GM21619 (cell line): ENCODE measurements around the gene MYCBP2.
"Not testable (repeated sequence)": the region's sequence is repeated elsewhere in the genome, so short reads cannot be mapped to it uniquely, and the experiment has no call there.

Experiments
- ATAC-seq: cut with Tn5 transposase; IDR thresholded peaks from one replicate; pipeline ENCODE4 v1.9.1; 2021; ENCODE audit not compliant: unreplicated experiment

MYCBP2 gene

DNA sequence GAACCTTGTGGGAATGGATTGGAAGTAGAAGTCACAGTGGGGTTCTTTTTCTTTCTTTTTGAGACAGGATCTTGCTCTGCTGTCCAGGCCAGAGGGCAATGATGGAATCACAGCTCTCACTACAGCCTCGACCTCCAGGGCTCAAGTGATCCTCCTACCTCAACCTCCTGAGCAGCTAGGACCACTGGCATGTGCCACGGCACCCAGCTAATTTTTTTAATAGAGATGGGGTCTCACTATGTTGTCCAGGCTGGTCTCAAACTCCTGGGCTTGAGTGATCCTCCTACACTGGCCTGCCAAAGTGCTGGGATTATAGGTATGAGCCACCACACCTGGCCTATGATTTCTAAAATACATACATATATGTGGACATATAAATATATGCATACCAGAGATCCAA lies 111.4 kb downstream of the MYCBP2 start:
- no peak for ATAC-seq

- ATAC-seq: no peak
These were observed 113.2 kb downstream of the MYCBP2 start for GRCh38 chr13:77213644-77214043.

DNA sequence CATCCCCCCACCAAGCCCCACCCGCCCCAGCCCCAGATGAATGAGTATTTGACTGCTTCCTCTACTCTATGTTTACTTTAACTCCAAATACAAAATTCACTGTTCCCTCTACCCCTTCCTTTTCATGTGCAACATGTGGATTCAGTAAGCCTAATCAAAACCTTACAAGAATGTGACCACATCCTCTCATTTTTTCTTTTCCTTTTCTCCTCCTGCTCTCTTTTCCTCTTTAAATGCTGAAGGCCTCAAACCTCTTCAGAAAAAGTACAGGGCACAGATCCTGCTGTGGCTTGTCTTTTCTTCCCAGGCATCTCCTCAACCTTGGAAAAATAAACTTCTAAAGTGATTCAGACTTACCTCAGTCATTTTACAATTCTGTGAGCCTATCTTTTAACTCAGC lies 119.0 kb downstream of the MYCBP2 start:
- no peak for ATAC-seq

DNA sequence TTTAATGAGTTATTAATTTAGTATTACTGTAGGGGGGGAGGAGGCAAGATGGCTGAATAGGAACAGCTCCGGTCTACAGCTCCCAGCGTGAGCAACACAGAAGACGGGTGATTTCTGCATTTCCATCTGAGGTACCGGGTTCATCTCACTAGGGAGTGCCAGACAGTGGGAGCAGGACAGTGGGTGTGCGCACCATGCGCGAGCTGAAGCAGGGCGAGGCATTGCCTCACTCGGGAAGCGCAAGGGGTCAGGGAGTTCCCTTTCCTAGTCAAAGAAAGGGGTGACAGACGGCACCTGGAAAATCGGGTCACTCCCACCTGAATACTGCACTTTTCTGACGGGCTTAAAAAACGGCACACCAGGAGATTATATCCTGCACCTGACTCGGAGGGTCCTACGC lies 127.9 kb downstream of the MYCBP2 start:
- ATAC-seq: not testable (repeated sequence)

DNA sequence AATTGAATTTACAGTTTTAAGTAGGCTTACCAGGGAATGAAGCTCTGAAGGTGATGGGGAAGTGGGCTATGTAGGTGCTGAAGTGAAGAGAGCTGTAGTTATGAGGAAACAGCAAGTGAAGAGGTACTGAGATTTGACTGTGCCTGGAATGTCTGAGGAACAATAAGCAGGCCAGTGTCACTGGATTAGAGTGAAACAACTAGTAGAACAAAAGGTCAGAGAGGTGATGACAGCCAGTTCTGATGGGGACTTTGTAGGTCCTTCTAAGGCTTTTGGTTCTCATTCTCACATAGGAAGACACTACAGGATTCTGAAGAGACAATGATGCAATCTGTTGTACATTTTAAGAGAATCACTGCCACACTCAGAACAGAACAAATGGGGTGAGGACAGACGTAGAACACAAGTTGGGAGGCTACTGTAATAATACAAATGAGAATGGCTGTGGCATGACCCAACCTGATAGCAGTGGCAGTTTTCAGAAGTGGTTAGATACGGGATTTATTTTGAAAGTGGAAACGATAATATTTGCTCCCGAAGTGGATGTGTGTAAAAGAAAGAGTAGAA lies 130.8 kb downstream of the MYCBP2 start:
- ATAC-seq: no peak

GRCh38 chr13:77190349-77190958 lies 136.4 kb downstream of the MYCBP2 start:
- ATAC-seq: no peak

DNA sequence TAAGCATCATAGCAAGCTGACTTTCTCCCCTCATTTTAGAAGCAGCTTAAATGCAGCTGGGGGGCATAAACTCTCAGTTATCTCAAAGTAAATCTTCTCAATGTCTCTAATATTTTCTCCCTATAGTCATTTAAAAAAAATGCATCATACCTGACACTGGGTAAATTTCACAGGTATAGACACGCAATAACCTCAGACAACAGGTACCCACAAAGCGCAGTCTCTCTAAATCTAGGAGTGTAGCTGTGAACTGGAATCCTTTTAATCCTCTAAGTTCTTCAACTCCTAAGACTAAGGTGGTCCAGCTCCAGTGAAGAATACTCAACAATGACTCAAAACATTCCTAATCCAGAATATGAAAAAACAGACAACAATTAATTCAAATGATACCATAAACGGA lies 141.2 kb downstream of the MYCBP2 start:
- ATAC-seq: no peak

DNA sequence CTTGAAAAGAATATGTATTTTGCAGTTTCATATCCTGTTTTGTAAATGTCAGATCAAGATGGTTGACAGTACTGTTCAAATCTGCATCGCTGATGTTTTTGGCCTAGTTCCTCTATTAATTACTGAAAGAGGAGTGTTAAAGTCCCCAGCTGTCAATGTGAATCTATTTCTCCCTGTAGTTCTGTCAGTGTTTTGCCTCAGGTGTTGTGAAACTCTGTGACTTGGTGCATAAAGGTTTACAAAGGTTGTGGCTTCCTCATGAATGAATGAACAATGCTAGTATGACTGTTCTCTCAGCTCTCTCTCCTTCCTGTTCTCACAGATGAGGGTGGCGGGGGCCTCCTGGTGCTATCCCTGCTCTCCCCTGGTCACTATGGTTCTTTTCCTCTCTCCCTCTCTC lies 142.4 kb downstream of the MYCBP2 start:
- peak; percentile 98 for ATAC-seq

DNA sequence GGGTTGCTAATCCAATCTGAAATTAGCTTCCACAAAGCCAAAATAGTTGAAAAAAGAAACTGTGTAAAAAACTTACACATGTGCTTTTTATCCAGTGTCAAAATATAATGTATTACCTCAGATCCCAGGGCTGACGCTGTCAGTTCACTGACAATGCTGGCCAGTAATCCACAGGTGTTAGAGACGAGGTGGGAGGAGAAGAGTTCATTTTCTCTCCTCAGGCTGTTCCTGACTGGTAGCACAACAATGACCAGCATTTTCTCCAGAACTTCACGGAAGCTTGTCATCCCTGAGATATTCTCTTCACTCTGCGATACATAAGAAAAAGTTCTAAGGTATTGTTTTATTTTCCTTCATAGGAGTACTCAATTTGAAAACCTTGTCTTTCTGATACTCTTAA lies 146.9 kb downstream of the MYCBP2 start:
- ATAC-seq: no peak

- no peak for ATAC-seq
These were observed 149.2 kb downstream of the MYCBP2 start for GRCh38 chr13:77177646-77178045.

DNA sequence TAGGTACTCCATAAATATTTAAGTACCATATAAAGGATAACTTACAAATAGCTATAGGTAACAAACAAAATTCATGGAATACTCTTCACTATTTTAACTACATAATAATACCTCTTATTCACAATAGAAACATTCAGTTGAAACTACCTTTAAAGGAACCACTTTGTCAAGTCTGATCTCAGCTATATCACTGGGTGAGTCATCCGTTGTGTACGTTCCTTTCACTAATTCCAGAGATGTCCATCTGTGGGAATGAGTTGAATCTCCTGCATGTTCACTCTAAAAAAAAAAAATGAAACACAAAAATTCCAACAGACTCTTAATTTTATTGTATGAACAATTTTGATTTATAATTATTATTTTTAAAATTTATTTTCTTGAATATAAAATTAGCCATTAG lies 150.5 kb downstream of the MYCBP2 start:
- no peak for ATAC-seq

DNA sequence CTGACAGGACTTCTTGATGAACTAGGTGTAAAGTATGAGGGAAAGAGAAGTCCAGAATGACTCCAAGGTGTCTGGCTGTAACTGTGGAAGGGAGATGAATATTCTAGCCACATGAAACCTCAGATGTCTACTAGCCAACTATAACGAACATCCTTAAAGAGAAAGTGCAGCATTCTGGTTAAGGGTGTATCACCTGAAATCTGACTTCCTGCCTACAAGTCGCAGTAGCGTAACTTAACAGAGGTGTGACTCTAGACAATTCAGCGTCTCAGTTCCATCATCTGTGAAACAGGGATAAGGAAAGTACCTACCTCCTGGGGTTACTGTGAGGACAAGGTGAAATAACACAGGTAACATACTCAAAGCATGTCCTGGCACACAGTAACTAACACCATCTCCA lies 154.2 kb downstream of the MYCBP2 start:
- ATAC-seq: no peak

DNA sequence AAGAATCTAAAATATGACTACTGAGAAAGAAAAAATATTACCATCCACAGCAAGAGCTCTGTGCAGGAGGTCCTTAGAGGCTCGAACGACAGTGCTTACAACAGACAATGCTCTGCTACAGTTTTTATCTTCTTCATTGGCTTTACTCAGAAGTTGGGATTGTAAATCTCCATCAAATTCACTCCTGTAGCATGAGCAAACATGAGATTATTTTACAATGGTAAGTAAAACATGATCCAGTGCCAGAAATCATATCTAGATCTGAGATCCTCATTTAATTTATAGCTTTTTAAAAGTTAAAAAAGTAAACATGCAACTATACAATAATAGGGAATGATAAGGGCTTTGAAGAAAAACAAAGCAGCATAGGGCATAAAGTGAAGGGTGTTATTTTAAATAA lies 155.4 kb downstream of the MYCBP2 start:
- no peak for ATAC-seq

DNA sequence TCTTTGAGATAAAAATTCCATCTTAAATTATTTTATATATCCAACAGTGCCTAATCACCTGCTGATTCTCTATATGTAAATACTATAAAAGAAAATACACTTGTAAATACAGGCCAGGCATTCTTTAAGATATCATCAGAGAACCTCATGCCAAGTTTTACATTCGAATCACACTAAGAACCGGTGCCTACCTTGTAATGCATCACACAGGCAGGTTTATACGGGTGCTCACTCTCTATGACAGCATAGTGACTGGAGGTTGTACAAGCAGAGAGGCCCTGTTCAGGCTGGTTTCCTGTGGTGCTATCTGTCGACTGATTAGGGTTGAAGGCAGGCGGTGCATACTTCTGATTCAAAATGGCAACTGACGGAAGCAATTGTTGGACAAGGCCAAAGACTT lies 158.7 kb downstream of the MYCBP2 start:
- ATAC-seq: no peak

DNA sequence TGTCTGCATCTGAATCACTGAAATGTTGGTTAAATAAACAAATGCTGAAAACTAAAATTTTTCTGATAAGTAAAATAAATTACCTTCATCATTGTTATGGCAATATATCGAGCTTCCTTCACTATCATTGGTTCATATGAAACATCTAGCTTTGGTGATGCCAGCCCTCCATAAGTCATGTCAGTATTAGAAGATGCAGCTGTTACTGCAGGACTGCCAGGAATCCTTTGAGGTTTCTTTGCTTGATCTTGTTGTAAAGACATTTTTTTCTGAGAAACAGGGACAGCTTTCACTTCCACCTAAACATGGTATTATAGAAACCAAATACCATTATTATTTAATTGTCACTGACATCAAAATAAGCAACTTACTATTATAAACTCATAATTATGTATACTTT lies 176.2 kb downstream of the MYCBP2 start:
- no peak for ATAC-seq

DNA sequence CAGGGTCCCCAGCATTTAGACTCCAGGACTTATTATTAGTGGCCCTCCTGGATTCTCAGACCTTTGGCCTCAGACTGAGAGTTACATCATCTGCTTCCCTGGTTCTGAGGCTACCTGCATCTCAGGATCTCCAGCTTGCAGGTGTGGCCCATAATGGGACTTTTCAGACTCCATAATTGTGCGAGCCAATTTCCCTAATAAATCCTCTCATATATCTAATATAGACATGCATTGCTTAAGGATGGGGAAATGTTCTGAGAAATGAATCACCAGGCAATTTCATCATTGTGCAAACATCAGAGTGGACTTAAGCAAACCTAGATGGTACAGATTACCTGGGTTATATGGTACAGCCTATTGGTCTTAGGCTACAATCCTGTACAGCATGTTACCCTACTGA lies 183.5 kb downstream of the MYCBP2 start:
- ATAC-seq: no peak

DNA sequence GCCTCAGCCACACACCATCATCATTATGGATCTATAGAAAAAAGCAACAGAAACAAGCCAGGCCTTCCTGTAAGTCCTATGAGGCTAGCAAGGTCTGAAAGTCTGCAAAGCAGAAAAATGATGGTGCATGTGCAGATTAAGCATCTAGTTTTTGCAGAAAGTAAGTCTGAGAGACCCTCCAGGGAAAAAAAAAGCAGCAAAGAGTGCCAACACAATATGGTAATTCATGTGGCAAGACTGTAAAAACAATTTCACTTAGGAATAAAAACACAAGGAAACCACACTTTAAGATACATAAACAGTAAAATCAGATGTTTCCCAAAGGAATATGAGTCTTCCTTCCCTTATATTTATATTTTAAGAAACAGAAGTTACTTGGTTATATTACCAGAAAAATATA lies 187.6 kb downstream of the MYCBP2 start:
- ATAC-seq: no peak

DNA sequence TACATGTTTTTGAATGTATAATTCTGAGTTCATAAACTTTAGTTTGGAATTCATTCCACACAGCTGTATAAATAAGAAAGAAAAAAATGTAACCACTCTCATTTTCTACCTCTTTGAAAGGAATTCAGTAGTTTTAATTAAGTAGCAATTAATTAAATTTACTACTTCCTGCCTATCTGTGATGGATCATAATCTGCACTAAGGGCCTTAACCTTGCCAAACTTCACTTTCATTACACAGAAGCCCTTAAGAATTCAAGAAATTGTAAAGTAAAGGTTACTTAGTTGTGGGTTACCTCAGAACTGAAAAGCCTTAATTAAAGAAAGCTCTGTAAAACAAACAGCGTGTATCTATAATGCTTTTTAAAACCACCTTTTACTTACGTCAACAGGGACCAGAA lies 188.1 kb downstream of the MYCBP2 start:
- ATAC-seq: no peak

DNA sequence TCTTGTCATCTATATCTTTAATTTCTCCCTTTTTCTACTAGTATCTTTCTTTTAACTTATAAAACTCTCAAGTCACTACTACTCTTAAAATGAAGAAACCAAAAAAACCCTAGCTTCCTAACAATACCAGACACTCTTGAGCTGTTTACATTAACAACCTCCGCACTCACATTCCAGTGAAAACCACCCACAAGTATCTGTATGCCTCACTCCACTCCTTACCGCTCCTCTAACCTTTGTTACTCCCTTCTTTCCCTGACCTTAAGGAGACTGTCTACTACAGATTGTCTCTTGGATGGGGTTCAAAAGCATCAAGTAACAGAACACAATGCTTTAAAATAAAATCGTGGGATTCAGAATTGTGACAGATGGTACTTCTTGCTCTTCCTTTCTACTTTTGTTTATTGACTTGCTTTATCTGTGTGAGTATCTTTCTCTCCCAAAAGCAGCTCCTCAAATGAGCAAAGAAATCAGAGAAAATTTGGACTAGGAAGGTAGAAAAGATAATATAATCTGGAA lies 189.9 kb downstream of the MYCBP2 start:
- ATAC-seq: no peak

GRCh38 chr13:77124423-77124822 lies 202.5 kb downstream of the MYCBP2 start:
- ATAC-seq: no peak

DNA sequence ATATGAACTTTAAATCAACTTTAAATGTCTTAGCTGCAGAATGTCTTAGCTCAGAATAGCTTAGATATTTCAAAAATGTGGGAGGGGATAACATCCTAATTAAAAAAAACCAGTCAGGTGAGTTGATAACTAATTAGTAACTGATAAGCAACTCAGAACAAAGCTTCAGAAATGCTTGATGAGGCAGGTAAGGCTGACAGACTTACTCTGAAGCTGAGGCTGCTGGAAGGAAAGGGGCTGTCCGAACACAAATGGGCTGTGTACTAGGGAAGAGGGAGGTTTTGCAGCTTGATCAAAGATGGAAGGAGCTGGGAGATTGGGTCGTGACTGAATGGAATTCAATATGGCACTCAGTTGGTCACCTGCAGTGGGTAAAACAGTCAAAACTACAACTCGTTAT lies 208.8 kb downstream of the MYCBP2 start:
- ATAC-seq: no peak

DNA sequence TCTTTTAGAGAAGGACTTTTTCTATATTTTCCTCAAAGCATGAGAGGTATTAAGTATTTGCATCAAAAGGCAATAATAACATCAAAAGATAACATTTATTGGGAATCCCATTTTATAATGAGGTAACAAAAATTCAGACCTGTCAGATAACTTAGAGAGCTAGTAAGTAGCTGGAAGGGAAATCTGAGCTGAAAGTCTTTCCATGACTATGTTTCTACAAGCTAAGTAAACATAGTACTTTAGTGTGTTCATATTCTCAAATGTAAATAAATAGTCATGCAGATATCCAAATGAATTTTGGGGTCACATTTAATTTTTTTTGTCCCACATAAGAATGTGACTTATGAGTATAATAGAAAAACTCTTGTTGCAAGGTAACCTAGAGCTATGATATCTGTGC lies 212.6 kb downstream of the MYCBP2 start:
- no peak for ATAC-seq

GRCh38 chr13:77113496-77113895 lies 213.4 kb downstream of the MYCBP2 start:
- ATAC-seq: no peak
